Astrocyte (in vitro differentiated cells and primary cell): ENCODE data around the gene APPBP2. TPM values are rescaled to one million over a fixed set of nuclear protein-coding genes. Genes with fewer than 3 reads are reported as not detected.

ENCODE experiments used
- DNase-seq: peaks from one replicate; pipeline ENCODE4 v3.0.0-alpha.2; 2010; ENCODE audit warnings: low read depth
- FAIRE-seq: peaks from 2 replicates; lab custom pipeline; 2011; peaks lifted over from hg19 to GRCh38; lab: Jason Lieb, UNC
- H2AFZ ChIP-seq: 2 replicates; pipeline ENCODE4 v1.6.0; 2012; ENCODE audit warnings: low read depth, low read length, inconsistent platforms
- H3K27ac ChIP-seq: 2 replicates; pipeline ENCODE4 v1.5.1; 2011; ENCODE audit warnings: low read depth, low read length, inconsistent platforms
- H3K27me3 ChIP-seq: 2 replicates; pipeline ENCODE4 v1.6.0; 2011; ENCODE audit warnings: low read length, inconsistent platforms; ENCODE audit not compliant: insufficient read depth
- H3K36me3 ChIP-seq: 2 replicates; pipeline ENCODE4 v1.5.1; 2011; ENCODE audit warnings: low read length, inconsistent platforms; ENCODE audit not compliant: insufficient read depth
- H3K4me1 ChIP-seq: 2 replicates; pipeline ENCODE4 v1.5.1; 2011; ENCODE audit warnings: low read length, inconsistent platforms; ENCODE audit not compliant: insufficient read depth
- H3K4me2 ChIP-seq: 2 replicates; pipeline ENCODE4 v1.6.0; 2012; ENCODE audit warnings: low read length, inconsistent platforms
- H3K4me3 ChIP-seq: 2 replicates; pipeline ENCODE4 v1.5.1; 2011; ENCODE audit warnings: low read depth, mild to moderate bottlenecking, low read length, inconsistent platforms; ENCODE audit not compliant: insufficient read depth
- H3K79me2 ChIP-seq: 2 replicates; pipeline ENCODE4 v1.6.0; 2012; ENCODE audit warnings: mild to moderate bottlenecking, low read length, inconsistent platforms; ENCODE audit not compliant: insufficient read depth
- H3K9ac ChIP-seq: 2 replicates; pipeline ENCODE4 v1.6.0; 2012; ENCODE audit warnings: mild to moderate bottlenecking, low read length, inconsistent platforms
- H3K9me3 ChIP-seq: 2 replicates; pipeline ENCODE4 v1.5.1; 2012; ENCODE audit warnings: low read depth, mild to moderate bottlenecking, low read length, inconsistent platforms; ENCODE audit not compliant: insufficient read depth
- H4K20me1 ChIP-seq: 2 replicates; pipeline ENCODE4 v1.6.0; 2012; ENCODE audit warnings: low read length, inconsistent platforms; ENCODE audit not compliant: insufficient read depth
- H3K27ac Mint-ChIP-seq: one replicate; pipeline ENCODE4 v1.8.0; 2021; ENCODE audit warnings: mild to moderate bottlenecking, mixed read lengths; ENCODE audit not compliant: unreplicated experiment
- H3K27me3 Mint-ChIP-seq: one replicate; pipeline ENCODE4 v1.8.0; 2021; ENCODE audit warnings: low read depth, mixed read lengths; ENCODE audit not compliant: unreplicated experiment
- H3K36me3 Mint-ChIP-seq: one replicate; pipeline ENCODE4 v1.8.0; 2021; ENCODE audit warnings: low read depth, mixed read lengths; ENCODE audit not compliant: unreplicated experiment
- H3K4me1 Mint-ChIP-seq: one replicate; pipeline ENCODE4 v1.8.0; 2021; ENCODE audit warnings: low read depth, mixed read lengths; ENCODE audit not compliant: unreplicated experiment
- H3K4me3 Mint-ChIP-seq: one replicate; pipeline ENCODE4 v1.8.0; 2021; ENCODE audit warnings: mild to moderate bottlenecking, moderate library complexity, mixed read lengths; ENCODE audit not compliant: unreplicated experiment
- H3K9me3 Mint-ChIP-seq: one replicate; pipeline ENCODE4 v1.8.0; 2021; ENCODE audit warnings: mild to moderate bottlenecking, mixed read lengths; ENCODE audit not compliant: unreplicated experiment
- EZH2 ChIP-seq: IDR thresholded peaks from 2 replicates; pipeline ENCODE4 v1.6.1; 2012; ENCODE audit warnings: mild to moderate bottlenecking, low read length, inconsistent platforms; ENCODE audit not compliant: insufficient read depth
- total RNA-seq: library from RNA; stranded (reverse); gene quantifications from 2 replicates; pipeline ENCODE4 v1.2.1, GENCODE V29; 2021
- TF ChIP-seq, protein P1 (sequence below): IDR thresholded peaks from 2 replicates; pipeline ENCODE4 v1.5.1; 2011; ENCODE audit warnings: low read depth, mild to moderate bottlenecking, inconsistent platforms, low read length, moderate library complexity; ENCODE audit not compliant: insufficient read depth

The APPBP2 gene
- total RNA-seq, 1 donor from 2014 or later: 53.3 TPM

DNA sequence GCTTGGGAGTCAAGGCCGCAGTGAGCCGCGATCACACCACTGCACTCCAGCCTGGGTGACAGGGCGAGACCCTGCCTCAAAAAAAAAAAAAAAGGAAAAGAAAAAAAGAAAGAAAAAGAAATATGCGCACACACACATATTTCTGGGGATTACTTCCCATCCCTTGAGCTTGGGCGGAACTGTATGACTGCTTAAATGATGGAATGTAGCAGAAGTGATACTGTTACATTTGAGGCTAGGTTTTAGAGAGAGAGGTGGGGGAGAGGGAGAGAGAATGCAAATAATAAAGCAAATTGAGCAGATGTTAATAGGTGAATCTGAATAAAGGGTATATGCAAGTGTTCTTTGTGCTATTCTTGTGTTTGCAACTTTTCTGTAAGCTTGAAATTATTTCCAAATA, 122.1 kb downstream of the APPBP2 start:
- no peaks in the 10 kb centered on the region for H3K36me3 Mint-ChIP-seq

DNA sequence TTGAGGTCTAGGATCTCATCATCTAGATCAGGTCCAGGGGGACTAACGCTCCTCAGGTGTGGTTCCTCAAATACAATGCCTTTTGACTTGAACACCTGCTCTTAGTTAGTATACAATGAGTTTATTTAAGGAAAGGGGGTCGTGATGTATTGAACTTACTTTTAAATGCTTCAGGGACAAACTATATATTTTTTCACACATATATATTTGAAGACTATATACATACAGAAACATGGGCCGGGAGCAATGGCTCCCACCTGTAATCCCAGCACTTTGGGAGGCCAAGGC, 122.6 kb downstream of the APPBP2 start:
- H3K9me3 Mint-ChIP-seq: no peaks in the 10 kb centered on the region
- H3K9me3 ChIP-seq: no peaks in the 10 kb centered on the region
- H2AFZ ChIP-seq: no peak overlapping the region
- H3K9ac ChIP-seq: no peak overlapping the region
- H3K27me3 ChIP-seq: no peaks in the 10 kb centered on the region
- H3K27ac ChIP-seq: no peak overlapping the region
- H3K79me2 ChIP-seq: no peaks in the 10 kb centered on the region
- FAIRE-seq: no peak
- TF ChIP-seq, protein P1, sequence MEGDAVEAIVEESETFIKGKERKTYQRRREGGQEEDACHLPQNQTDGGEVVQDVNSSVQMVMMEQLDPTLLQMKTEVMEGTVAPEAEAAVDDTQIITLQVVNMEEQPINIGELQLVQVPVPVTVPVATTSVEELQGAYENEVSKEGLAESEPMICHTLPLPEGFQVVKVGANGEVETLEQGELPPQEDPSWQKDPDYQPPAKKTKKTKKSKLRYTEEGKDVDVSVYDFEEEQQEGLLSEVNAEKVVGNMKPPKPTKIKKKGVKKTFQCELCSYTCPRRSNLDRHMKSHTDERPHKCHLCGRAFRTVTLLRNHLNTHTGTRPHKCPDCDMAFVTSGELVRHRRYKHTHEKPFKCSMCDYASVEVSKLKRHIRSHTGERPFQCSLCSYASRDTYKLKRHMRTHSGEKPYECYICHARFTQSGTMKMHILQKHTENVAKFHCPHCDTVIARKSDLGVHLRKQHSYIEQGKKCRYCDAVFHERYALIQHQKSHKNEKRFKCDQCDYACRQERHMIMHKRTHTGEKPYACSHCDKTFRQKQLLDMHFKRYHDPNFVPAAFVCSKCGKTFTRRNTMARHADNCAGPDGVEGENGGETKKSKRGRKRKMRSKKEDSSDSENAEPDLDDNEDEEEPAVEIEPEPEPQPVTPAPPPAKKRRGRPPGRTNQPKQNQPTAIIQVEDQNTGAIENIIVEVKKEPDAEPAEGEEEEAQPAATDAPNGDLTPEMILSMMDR: no peak
- no peak for TF ChIP-seq EZH2
- no peak overlapping the region for H3K27ac Mint-ChIP-seq
- no peaks in the 10 kb centered on the region for H3K36me3 ChIP-seq
- no peak overlapping the region for H3K4me3 Mint-ChIP-seq
- no peaks in the 10 kb centered on the region for H3K36me3 Mint-ChIP-seq
- no peak for DNase-seq
- no peak overlapping the region for H3K4me2 ChIP-seq
- H3K4me1 Mint-ChIP-seq: no peaks in the 10 kb centered on the region
- no peaks in the 10 kb centered on the region for H3K4me1 ChIP-seq
- no peaks in the 10 kb centered on the region for H4K20me1 ChIP-seq
- no peak overlapping the region for H3K4me3 ChIP-seq
- H3K27me3 Mint-ChIP-seq: no peaks in the 10 kb centered on the region

More for the DNA sequence above, 122.1 kb downstream of the APPBP2 start:
- no peak overlapping the region for H3K4me3 Mint-ChIP-seq
- H3K9ac ChIP-seq: no peak overlapping the region
- DNase-seq (no peak), FAIRE-seq (no peak)
- no peaks in the 10 kb centered on the region for H3K36me3 ChIP-seq
- no peaks in the 10 kb centered on the region for H3K4me1 ChIP-seq
- no peaks in the 10 kb centered on the region for H3K4me1 Mint-ChIP-seq
- H3K9me3 Mint-ChIP-seq: no peaks in the 10 kb centered on the region
- no peak overlapping the region for H2AFZ ChIP-seq
- H3K27me3 Mint-ChIP-seq: no peaks in the 10 kb centered on the region
- H3K27ac ChIP-seq: no peak overlapping the region
- no peak overlapping the region for H3K4me3 ChIP-seq
- no peak overlapping the region for H3K27ac Mint-ChIP-seq
- H4K20me1 ChIP-seq: no peaks in the 10 kb centered on the region
- no peak overlapping the region for H3K4me2 ChIP-seq
- no peak for TF ChIP-seq EZH2
- TF ChIP-seq, protein P1: no peak
- H3K27me3 ChIP-seq: no peaks in the 10 kb centered on the region
- no peaks in the 10 kb centered on the region for H3K9me3 ChIP-seq
- H3K79me2 ChIP-seq: no peaks in the 10 kb centered on the region

DNA sequence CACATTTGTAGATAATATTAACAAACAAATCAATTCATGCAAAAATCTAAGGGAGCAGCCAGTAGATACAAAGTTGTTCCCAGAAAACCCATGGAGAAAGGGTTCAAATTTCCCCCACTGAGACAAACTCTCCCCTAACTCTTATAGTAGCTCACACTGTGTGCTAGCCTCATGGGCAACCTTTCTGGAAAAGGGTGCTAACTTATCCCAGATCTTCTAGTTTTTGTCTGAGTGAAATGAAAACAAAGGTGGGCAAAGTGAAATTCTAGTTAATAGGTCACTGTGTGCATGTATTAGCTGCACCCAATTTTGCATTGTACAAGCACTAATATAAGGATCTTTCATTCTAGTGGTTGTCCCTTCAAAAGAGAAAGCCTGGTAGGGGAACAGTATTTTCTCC, 124.2 kb downstream of the APPBP2 start:
- Mint-ChIP-seq H3K36me3 (no peaks in the 10 kb centered on the region), H3K4me1 (no peaks in the 10 kb centered on the region), H3K9me3 (no peaks in the 10 kb centered on the region), H3K27ac (no peak overlapping the region), H3K4me3 (no peak overlapping the region), H3K27me3 (no peaks in the 10 kb centered on the region)
- H3K27me3 ChIP-seq: no peaks in the 10 kb centered on the region
- H3K79me2 ChIP-seq: no peaks in the 10 kb centered on the region
- no peaks in the 10 kb centered on the region for H3K4me1 ChIP-seq
- H2AFZ ChIP-seq: no peak overlapping the region
- no peaks in the 10 kb centered on the region for H4K20me1 ChIP-seq
- H3K36me3 ChIP-seq: no peaks in the 10 kb centered on the region
- DNase-seq (no peak), FAIRE-seq (no peak)
- H3K9ac ChIP-seq: no peak overlapping the region
- H3K4me3 ChIP-seq: no peak overlapping the region
- H3K4me2 ChIP-seq: no peak overlapping the region
- no peaks in the 10 kb centered on the region for H3K9me3 ChIP-seq
- TF ChIP-seq, protein P1: no peak
- TF ChIP-seq EZH2: no peak
- H3K27ac ChIP-seq: no peak overlapping the region
